ENCODE measurements around the gene AGBL3. TPM values are rescaled to one million over a fixed set of nuclear protein-coding genes. Genes with fewer than 3 reads are reported as not detected.
"Not testable (repeated sequence)": the region's sequence is repeated elsewhere in the genome, so short reads cannot be mapped to it uniquely, and the experiment has no call there.

AGBL3 gene
- polyA plus RNA-seq, 2 donors: 0.55 to 0.62 TPM

DNA sequence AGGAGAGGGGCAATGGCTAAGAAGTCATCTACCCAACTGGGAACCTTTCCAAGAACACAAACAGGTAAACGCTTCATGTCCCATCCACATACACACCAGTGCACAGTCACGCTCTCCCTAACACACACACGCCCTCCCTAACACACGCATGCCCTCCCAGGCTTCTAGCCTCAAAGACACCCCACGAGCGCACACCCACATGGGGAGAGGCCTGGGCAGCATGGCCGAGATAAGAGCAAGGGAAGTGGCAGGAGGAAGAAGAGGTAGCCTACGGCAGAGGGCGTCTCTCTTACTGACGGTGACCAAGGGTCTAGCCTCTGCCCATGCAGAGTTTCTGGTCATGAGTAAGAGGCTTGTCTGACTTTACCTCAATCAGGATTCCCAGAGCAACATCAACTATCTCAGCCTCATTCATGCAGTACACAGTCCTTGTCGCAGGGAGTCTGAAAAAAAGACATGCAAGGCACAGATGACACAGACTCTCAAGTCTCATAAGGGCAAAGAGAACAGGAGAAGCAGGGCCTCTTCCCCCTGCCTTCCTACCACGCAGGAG lies 181.1 kb downstream of the AGBL3 start:
- H3K36me3 ChIP-seq (ENCODE audit: control insufficient read depth in 2 of 2, insufficient read depth in 2 of 2, low read length in 1 of 2): peaks cover 4 to 42% of the 10 kb centered on the region in 2 donors
- H3K4me3 ChIP-seq (ENCODE audit: low read depth in 1 of 2, low read length in 2 of 2): no peak overlapping the region
- H3K4me1 ChIP-seq (ENCODE audit: control insufficient read depth in 2 of 2, insufficient read depth in 2 of 2, low read length in 1 of 2): peaks cover 6 to 15% of the 10 kb centered on the region in 2 donors
- H3K9me3 ChIP-seq (ENCODE audit: control insufficient read depth in 2 of 2, insufficient read depth in 1 of 2, low read depth in 1 of 2, low read length in 1 of 2): no peaks in the 10 kb centered on the region
- H3K27me3 ChIP-seq (ENCODE audit: control insufficient read depth in 1 of 2, insufficient read depth in 2 of 2, low read length in 2 of 2): no peaks in the 10 kb centered on the region
- WGBS, 2 donors: 81% methylated on average over 12 of the region's 12 CpGs
- H3K27ac ChIP-seq (ENCODE audit: low read depth in 2 of 2, low read length in 1 of 2): peak overlapping the region in 1 of 2 donors; percentile 47

DNA sequence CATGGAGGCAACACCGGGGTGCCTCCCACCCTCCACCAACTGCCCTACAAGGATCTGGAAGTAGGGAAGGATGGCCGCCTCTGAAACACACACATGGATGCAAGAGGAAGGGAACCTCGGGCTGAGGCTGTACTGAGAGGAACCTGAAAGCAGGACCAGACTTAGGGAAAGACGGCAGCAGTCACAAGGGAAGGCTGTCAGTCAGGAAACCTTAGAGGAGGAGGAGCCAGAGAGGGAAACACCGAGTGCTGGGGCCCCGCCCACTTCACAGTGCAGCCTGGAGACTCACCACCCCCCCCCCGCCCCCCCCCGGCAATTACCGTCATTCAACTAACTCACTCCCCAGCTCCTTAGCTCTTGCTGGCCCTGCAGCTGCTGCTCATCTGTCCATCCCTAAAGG lies 181.7 kb downstream of the AGBL3 start:
- peak overlapping the region in 1 of 2 donors; percentile 47 for H3K27ac ChIP-seq (ENCODE audit: low read depth in 2 of 2, low read length in 1 of 2)
- no peaks in the 10 kb centered on the region for H3K27me3 ChIP-seq (ENCODE audit: control insufficient read depth in 1 of 2, insufficient read depth in 2 of 2, low read length in 2 of 2)
- H3K4me1 ChIP-seq (ENCODE audit: control insufficient read depth in 2 of 2, insufficient read depth in 2 of 2, low read length in 1 of 2): peaks cover 6 to 15% of the 10 kb centered on the region in 2 donors
- WGBS, 2 donors: 61 to 64% methylated on average over 7 of the region's 9 CpGs
- H3K36me3 ChIP-seq (ENCODE audit: control insufficient read depth in 2 of 2, insufficient read depth in 2 of 2, low read length in 1 of 2): peaks cover 4 to 42% of the 10 kb centered on the region in 2 donors
- no peak overlapping the region for H3K4me3 ChIP-seq (ENCODE audit: low read depth in 1 of 2, low read length in 2 of 2)
- H3K9me3 ChIP-seq (ENCODE audit: control insufficient read depth in 2 of 2, insufficient read depth in 1 of 2, low read depth in 1 of 2, low read length in 1 of 2): no peaks in the 10 kb centered on the region

DNA sequence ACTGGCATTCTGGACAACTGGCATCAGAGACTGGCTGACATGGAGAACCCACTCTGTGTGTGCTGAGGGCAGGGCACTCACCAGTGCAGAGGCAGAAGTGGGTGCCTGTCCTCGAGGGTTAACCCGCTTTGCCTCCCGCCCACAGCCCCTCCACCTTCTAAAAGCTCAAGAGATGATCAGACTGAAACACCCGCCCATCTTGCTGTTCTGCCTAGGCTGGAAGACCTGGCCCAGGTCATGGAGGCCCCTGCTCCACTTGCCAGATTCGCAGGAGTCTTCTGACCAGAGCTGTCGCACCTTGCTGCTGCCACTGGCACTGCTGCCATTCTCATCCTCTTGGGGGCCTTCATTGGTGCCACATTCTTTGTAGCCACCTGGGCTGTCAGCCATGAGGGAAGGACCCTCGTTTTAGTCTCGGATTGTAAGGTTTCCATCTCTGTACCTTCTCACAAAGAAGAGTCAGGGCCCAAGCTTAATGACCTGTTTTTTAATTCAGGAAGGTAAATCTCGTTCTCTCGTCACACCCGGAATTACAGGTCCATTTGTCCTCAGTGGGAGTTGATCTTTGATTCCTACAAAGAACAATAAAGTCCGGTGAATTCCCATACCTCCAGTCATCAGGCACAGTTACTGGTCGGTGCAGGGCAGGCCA lies 182.3 kb downstream of the AGBL3 start:
- peak overlapping the region in 1 of 2 donors; percentile 40 for H3K27ac ChIP-seq (ENCODE audit: low read depth in 2 of 2, low read length in 1 of 2)
- H3K4me1 ChIP-seq (ENCODE audit: control insufficient read depth in 2 of 2, insufficient read depth in 2 of 2, low read length in 1 of 2): peaks cover 6 to 15% of the 10 kb centered on the region in 2 donors
- peak overlapping the region in 1 of 2 donors; percentile 86 for H3K4me3 ChIP-seq (ENCODE audit: low read depth in 1 of 2, low read length in 2 of 2)
- WGBS, 2 donors: 87 to 88% methylated on average over 13 of the region's 13 CpGs
- peaks cover 4 to 42% of the 10 kb centered on the region in 2 donors for H3K36me3 ChIP-seq (ENCODE audit: control insufficient read depth in 2 of 2, insufficient read depth in 2 of 2, low read length in 1 of 2)
- H3K27me3 ChIP-seq (ENCODE audit: control insufficient read depth in 1 of 2, insufficient read depth in 2 of 2, low read length in 2 of 2): no peaks in the 10 kb centered on the region
- H3K9me3 ChIP-seq (ENCODE audit: control insufficient read depth in 2 of 2, insufficient read depth in 1 of 2, low read depth in 1 of 2, low read length in 1 of 2): no peaks in the 10 kb centered on the region

DNA sequence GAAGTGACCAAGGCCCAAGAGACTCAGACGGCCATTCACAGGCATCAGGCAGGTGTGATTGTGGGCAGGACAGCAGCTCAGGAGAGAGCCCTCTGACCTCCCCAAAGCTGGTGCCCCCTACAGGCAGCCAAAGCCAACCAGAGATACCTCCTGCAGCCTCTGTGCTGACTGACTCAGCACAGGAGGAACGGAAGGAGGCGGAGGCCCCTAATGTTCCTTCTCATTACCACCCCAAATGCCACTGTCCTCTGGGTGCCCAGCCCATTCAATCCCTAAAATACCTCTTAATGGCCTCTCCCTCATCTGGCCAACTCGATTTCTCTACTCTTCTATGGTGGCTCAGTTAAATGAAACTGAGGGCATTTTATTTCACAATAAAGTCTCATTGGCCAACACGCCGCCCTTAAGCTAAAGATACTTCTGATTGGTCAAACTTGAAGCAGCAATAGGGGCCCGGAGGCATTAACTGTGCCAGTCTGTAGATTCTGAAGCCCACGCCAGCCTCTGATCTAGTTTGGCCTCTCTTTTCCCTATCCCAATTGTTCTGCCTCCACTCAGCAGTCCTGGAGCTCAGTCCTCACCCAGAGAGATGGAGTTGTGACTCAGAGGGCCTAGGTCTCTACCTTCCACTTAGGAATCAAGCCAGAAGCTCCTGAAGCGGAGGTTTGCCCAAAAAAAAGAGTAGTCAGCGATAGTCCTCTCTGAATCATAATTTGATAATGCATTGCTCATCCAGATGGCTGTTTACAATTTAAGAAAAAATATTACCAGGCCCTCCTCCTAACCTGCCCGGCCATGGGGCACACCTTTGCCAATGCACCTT lies 183.0 kb downstream of the AGBL3 start:
- Histone ChIP-seq H3K4me3 (ENCODE audit: low read depth in 1 of 2, low read length in 2 of 2) (peak overlapping the region; percentile 79 to 86), H3K27me3 (ENCODE audit: control insufficient read depth in 1 of 2, insufficient read depth in 2 of 2, low read length in 2 of 2) (no peaks in the 10 kb centered on the region), H3K9me3 (ENCODE audit: control insufficient read depth in 2 of 2, insufficient read depth in 1 of 2, low read depth in 1 of 2, low read length in 1 of 2) (no peaks in the 10 kb centered on the region), H3K36me3 (ENCODE audit: control insufficient read depth in 2 of 2, insufficient read depth in 2 of 2, low read length in 1 of 2) (peaks cover 4 to 39% of the 10 kb centered on the region in 2 donors), H3K27ac (ENCODE audit: low read depth in 2 of 2, low read length in 1 of 2) (peak overlapping the region; percentile 91 to 94), H3K4me1 (ENCODE audit: control insufficient read depth in 2 of 2, insufficient read depth in 2 of 2, low read length in 1 of 2) (peaks cover 6 to 15% of the 10 kb centered on the region in 2 donors)
- WGBS, 2 donors: 44 to 48% methylated on average over 11 of the region's 11 CpGs

DNA sequence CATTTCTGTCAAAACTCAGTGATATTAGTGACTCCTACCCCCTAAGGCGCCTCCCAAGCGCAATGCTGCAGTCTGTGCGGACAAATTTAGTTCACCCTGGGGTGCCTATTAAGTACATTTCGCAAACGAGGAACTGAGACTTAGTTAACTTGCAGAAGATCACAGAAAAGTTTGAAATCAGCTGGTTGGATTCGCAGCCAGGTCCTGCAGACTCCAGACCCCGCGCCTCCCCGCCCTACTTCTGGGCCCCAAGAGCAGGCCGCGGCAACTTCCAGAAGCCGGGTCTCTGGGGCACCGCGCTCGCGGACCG lies 183.6 kb downstream of the AGBL3 start:
- H3K4me1 ChIP-seq (ENCODE audit: control insufficient read depth in 2 of 2, insufficient read depth in 2 of 2, low read length in 1 of 2): peaks cover 6 to 15% of the 10 kb centered on the region in 2 donors

DNA sequence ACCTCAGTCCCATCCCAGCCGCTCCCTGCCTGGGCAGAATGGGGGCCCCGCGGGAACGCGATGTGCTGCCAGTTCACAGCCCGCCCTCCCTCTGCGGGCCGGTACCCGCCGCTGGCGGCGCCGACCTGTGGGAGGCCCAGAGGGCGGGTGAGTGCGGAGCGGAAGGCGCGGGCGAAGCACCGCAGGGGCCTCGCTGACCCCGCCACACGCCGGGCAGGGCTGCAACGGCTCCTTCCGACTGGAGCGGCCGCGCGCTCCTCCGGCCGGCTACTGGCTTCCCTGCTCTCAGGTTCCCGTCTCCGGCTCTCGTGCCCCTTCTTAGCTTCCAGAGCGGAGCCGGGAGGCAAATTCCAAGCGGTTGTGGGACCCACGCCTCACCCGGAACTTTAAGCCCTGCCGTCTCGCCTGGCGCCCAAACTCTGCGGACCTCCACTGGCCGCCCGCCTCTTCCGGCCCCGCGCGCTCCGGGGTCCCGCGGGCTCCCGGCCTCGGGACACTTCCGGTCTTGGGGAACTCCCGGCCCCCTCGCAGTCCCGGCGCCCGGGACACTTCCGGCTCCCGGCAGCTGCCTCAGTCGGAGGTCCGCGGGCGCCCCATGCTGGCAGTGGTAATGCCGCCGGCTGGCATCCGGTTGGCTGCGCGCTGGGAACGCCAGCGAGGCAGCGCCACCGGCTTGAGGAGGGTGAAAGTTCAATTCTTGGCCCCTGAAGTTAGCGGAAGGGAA lies 184.1 kb downstream of the AGBL3 start, which contains the start of gene CYREN:
CYREN (minus strand) TSS at position 434 of the 724 bp plus-strand sequence. CDS start 1,785 bp downstream, outside the sequence.
- H3K27ac ChIP-seq (ENCODE audit: low read depth in 2 of 2, low read length in 1 of 2): peak within 1 kb of the TSS; percentile 91 to 94
- H3K9me3 ChIP-seq (ENCODE audit: control insufficient read depth in 2 of 2, insufficient read depth in 1 of 2, low read depth in 1 of 2, low read length in 1 of 2): no peaks in the 10 kb centered on the region
- no peaks in the 10 kb centered on the region for H3K27me3 ChIP-seq (ENCODE audit: control insufficient read depth in 1 of 2, insufficient read depth in 2 of 2, low read length in 2 of 2)
- peaks cover 6 to 15% of the 10 kb centered on the region in 2 donors for H3K4me1 ChIP-seq (ENCODE audit: control insufficient read depth in 2 of 2, insufficient read depth in 2 of 2, low read length in 1 of 2)
- peaks cover 4 to 30% of the 10 kb centered on the region in 2 donors for H3K36me3 ChIP-seq (ENCODE audit: control insufficient read depth in 2 of 2, insufficient read depth in 2 of 2, low read length in 1 of 2)
- 0% methylated on average over 55 to 77 of the region's 77 CpGs for WGBS, 2 donors
- peak within 1 kb of the TSS; percentile 79 to 86 for H3K4me3 ChIP-seq (ENCODE audit: low read depth in 1 of 2, low read length in 2 of 2)

More for the DNA sequence above, 183.6 kb downstream of the AGBL3 start:
- 1 to 2% methylated on average over 17 of the region's 17 CpGs for WGBS, 2 donors
- Histone ChIP-seq H3K27me3 (ENCODE audit: control insufficient read depth in 1 of 2, insufficient read depth in 2 of 2, low read length in 2 of 2) (no peaks in the 10 kb centered on the region), H3K4me3 (ENCODE audit: low read depth in 1 of 2, low read length in 2 of 2) (peak overlapping the region; percentile 79 to 86), H3K9me3 (ENCODE audit: control insufficient read depth in 2 of 2, insufficient read depth in 1 of 2, low read depth in 1 of 2, low read length in 1 of 2) (no peaks in the 10 kb centered on the region), H3K36me3 (ENCODE audit: control insufficient read depth in 2 of 2, insufficient read depth in 2 of 2, low read length in 1 of 2) (peaks cover 4 to 33% of the 10 kb centered on the region in 2 donors), H3K27ac (ENCODE audit: low read depth in 2 of 2, low read length in 1 of 2) (peak overlapping the region; percentile 91 to 94)

DNA sequence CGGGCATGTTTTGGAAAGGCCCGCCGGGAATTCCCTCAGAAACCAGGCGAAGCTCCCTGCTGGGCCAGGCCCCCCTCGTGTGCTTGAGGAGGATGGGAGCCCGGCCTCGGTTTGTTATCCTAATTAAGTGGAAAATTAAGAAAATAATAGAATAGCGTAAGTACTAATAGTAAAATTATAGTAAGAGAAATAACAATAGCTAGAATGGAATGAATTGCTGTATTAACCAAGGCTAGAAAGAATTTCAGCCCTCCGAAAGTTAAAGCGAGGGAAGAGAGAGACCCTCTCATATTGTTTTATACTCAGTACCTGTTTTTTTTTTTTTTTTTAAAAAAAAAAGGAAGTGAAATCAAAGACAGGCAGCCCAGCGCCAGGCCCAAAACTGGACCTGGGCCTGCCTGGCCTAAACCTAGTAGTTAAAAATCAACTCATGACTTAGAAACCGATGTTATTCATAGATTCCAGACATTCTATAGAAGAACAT lies 184.7 kb downstream of the AGBL3 start:
- not testable (repeated sequence) for H3K27me3 ChIP-seq (ENCODE audit: control insufficient read depth in 1 of 2, insufficient read depth in 2 of 2, low read length in 2 of 2); H3K9me3 ChIP-seq (ENCODE audit: control insufficient read depth in 2 of 2, insufficient read depth in 1 of 2, low read depth in 1 of 2, low read length in 1 of 2)
- WGBS, 2 donors: 19 to 23% methylated on average over 12 of the region's 12 CpGs
- Histone ChIP-seq H3K4me3 (ENCODE audit: low read depth in 1 of 2, low read length in 2 of 2) (peak overlapping the region; percentile 79 to 86), H3K36me3 (ENCODE audit: control insufficient read depth in 2 of 2, insufficient read depth in 2 of 2, low read length in 1 of 2) (peaks cover 4 to 25% of the 10 kb centered on the region in 2 donors), H3K4me1 (ENCODE audit: control insufficient read depth in 2 of 2, insufficient read depth in 2 of 2, low read length in 1 of 2) (peaks cover 6 to 13% of the 10 kb centered on the region in 2 donors), H3K27ac (ENCODE audit: low read depth in 2 of 2, low read length in 1 of 2) (peak overlapping the region; percentile 91 to 94)

DNA sequence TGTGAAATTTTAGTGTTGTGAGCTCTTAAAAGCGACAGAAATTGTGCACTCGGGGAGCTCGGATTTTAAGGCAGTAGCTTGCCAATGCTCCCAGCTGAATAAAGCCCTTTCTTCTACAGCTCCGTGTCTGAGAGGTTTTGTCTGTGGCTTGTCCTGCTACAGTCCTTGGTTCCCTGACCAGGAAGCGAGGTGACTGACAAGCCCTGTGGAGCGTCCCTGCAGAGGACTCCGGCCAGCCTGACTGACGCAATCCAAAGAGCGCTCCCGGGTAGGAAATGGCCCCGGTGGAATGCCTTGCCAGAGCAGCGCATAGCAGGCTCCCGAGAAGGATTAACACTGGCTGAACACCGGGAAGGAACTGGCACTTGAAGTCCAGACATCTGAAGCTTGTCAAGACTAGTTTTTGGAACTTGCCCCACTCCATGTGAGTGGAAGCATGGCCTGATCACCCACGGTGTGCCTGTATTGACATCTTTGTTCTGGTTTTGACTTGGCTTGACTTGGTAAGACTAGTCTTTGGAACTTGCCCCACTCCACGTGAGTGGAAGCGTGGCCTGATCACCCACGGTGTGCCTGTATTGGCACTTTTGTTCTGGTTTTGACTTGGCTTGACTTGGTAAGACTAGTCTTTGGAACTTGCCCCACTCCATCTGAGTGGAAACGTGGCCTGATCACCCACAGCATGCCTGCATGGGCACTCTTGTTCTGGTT lies 185.4 kb downstream of the AGBL3 start:
- Histone ChIP-seq H3K36me3 (ENCODE audit: control insufficient read depth in 2 of 2, insufficient read depth in 2 of 2, low read length in 1 of 2) (peaks cover 4 to 18% of the 10 kb centered on the region in 2 donors), H3K27ac (ENCODE audit: low read depth in 2 of 2, low read length in 1 of 2) (peak overlapping the region; percentile 73 to 82), H3K4me1 (ENCODE audit: control insufficient read depth in 2 of 2, insufficient read depth in 2 of 2, low read length in 1 of 2) (peaks cover 9 to 17% of the 10 kb centered on the region in 2 donors)
- not testable (repeated sequence) for H3K27me3 ChIP-seq (ENCODE audit: control insufficient read depth in 1 of 2, insufficient read depth in 2 of 2, low read length in 2 of 2); H3K4me3 ChIP-seq (ENCODE audit: low read depth in 1 of 2, low read length in 2 of 2); H3K9me3 ChIP-seq (ENCODE audit: control insufficient read depth in 2 of 2, insufficient read depth in 1 of 2, low read depth in 1 of 2, low read length in 1 of 2)
- 41 to 60% methylated on average over 19 of the region's 19 CpGs for WGBS, 2 donors

All from esophagus (tissue), 2 donors.